SK-N-MC (cell line): ENCODE data around the gene PKD2.
"Not testable (repeated sequence)": the region's sequence is repeated elsewhere in the genome, so short reads cannot be mapped to it uniquely, and the experiment has no call there.

ENCODE experiments used
- EZH2 ChIP-seq: fragments of 200-600 bp; sonication (generic); IDR thresholded peaks from one replicate; pipeline ENCODE4 v1.6.1; 2017; ENCODE audit warnings: antibody characterized with exemption
- FOXP2 ChIP-seq: optimal IDR thresholded peaks from 2 replicates; pipeline ENCODE3; 2011; ENCODE audit warnings: mild to moderate bottlenecking, moderate library complexity; ENCODE audit not compliant: insufficient read depth; ENCODE audit errors: extremely low read length, control extremely low read depth
- POLR2AphosphoS5 ChIP-seq: IDR thresholded peaks from 2 replicates; pipeline ENCODE4 v1.6.1; 2012; ENCODE audit warnings: mild to moderate bottlenecking, low read depth, low read length, borderline replicate concordance

DNA sequence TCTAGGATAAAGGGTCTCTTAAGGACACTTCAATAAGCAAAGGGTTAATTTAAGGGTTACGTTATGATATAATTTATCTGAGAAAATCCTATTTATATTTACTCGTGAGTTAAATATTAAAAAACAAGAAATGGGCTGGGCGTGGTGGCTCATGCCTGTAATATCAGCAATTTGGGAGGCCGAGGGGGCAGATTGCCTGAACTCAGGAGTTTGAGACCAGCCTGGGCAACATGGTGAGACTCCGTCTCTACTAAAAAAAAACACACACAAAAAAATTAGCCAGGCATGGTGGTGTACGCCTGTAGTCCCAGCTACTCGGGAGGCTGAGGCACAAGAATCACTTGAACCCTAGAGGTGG, 100.7 kb downstream of the PKD2 start:
- TF ChIP-seq POLR2AphosphoS5, EZH2, FOXP2: not testable (repeated sequence)
